K562 (cell line): ENCODE data around the gene FAM222A. TPM values are rescaled to one million over a fixed set of nuclear protein-coding genes. Genes with fewer than 3 reads are reported as not detected.

Experiments used
- BRD9 ChIP-seq: fragments of 450-650 bp; IDR thresholded peaks from 2 replicates; pipeline ENCODE4 v1.6.1; 2018; ENCODE audit warnings: low read depth; ENCODE audit not compliant: partially characterized antibody
- BRF2 ChIP-seq: IDR thresholded peaks from 3 replicates; pipeline ENCODE4 v1.6.1; 2011; ENCODE audit warnings: borderline replicate concordance, mild to moderate bottlenecking; ENCODE audit not compliant: insufficient read length, insufficient read depth
- CBFA2T2 ChIP-seq: fragments of 450-650 bp; conservative IDR thresholded peaks from 2 replicates; pipeline ENCODE4 v1.6.1; 2017; ENCODE audit warnings: mild to moderate bottlenecking
- CHD4 ChIP-seq: fragments of 200-600 bp; sonication (generic); IDR thresholded peaks from 3 replicates; pipeline ENCODE4 v1.6.1; 2012; ENCODE audit warnings: low read depth, mild to moderate bottlenecking, mixed read lengths, low read length, inconsistent platforms; ENCODE audit not compliant: insufficient read depth, insufficient replicate concordance, poor library complexity, severe bottlenecking
- GTF2F1 ChIP-seq: IDR thresholded peaks from 2 replicates; pipeline ENCODE4 v1.6.1; 2011; ENCODE audit warnings: low read depth, low read length, improper control_type of control experiment
- HDAC8 ChIP-seq: fragments of 450-650 bp; IDR thresholded peaks from 2 replicates; pipeline ENCODE4 v1.6.1; 2016; ENCODE audit warnings: mild to moderate bottlenecking, missing genetic modification characterization, moderate library complexity, missing compliant biosample characterization
- MAFG ChIP-seq: fragments of 450-650 bp; conservative IDR thresholded peaks from 2 replicates; pipeline ENCODE4 v1.6.1; 2016; ENCODE audit warnings: missing genetic modification characterization, missing compliant biosample characterization
- NFIC ChIP-seq: fragments of 450-650 bp; IDR thresholded peaks from 2 replicates; pipeline ENCODE4 v1.6.1; 2017; ENCODE audit warnings: mild to moderate bottlenecking, inconsistent platforms
- PHF21A ChIP-seq: fragments of 450-650 bp; IDR thresholded peaks from 2 replicates; pipeline ENCODE4 v1.6.1; 2017; ENCODE audit warnings: low read depth, borderline replicate concordance
- PKNOX1 ChIP-seq: fragments of 450-650 bp; IDR thresholded peaks from 2 replicates; pipeline ENCODE4 v1.6.1; 2016
- PRPF4 ChIP-seq: fragments of 200-400 bp; formaldehyde crosslinking; IDR thresholded peaks from one replicate; pipeline ENCODE4 v1.6.1; 2017; ENCODE audit warnings: low read length, low read depth, mild to moderate bottlenecking; ENCODE audit not compliant: insufficient read depth, poor library complexity, severe bottlenecking
- RNF219 ChIP-seq: fragments of 250-450 bp; sonication (Bioruptor Pico); IDR thresholded peaks from 2 replicates; pipeline ENCODE4 v1.5.0; 2022; ENCODE audit warnings: mild to moderate bottlenecking
- VEZF1 ChIP-seq: fragments of 200-800 bp; sonication (Bioruptor generic); IDR thresholded peaks from 2 replicates; pipeline ENCODE4 v1.6.1; 2017; ENCODE audit warnings: missing genetic modification characterization, missing compliant biosample characterization
- ZBTB43 ChIP-seq: sonication (generic); formaldehyde crosslinking; IDR thresholded peaks from 2 replicates; pipeline ENCODE4 v1.8.0; 2023; ENCODE audit warnings: mild to moderate bottlenecking, missing genetic modification reagents
- ZFP36 ChIP-seq: fragments of 150-350 bp; IDR thresholded peaks from 2 replicates; pipeline ENCODE4 v1.6.1; 2018; ENCODE audit warnings: low read length, low read depth; ENCODE audit not compliant: partially characterized antibody
- ZFPM2 ChIP-seq: fragments of 250-450 bp; sonication (Bioruptor Pico); IDR thresholded peaks from 2 replicates; pipeline ENCODE4 v1.5.1; 2022; ENCODE audit warnings: mild to moderate bottlenecking
- ZNF584 ChIP-seq: fragments of 200-800 bp; sonication (Bioruptor generic); IDR thresholded peaks from 2 replicates; pipeline ENCODE4 v1.6.1; 2016; ENCODE audit warnings: low read depth, mild to moderate bottlenecking, missing genetic modification characterization, missing compliant biosample characterization
- ZNF639 ChIP-seq, 2 experiments: fragments of 200-800 bp in 1 of 2; sonication (Bioruptor generic) in 1 of 2; sonication (generic) in 1 of 2; formaldehyde crosslinking in 1 of 2; IDR thresholded peaks in 1 of 2; conservative IDR thresholded peaks in 1 of 2; 2 replicates each; pipeline versions ENCODE4 v1.5.0 to v1.6.1; 2016 to 2020; ENCODE audit warnings: missing compliant biosample characterization in 1 of 2, missing genetic modification characterization in 1 of 2, missing genetic modification reagents in 1 of 2
- ZNF77 ChIP-seq: fragments of 250-450 bp; sonication (Bioruptor Pico); IDR thresholded peaks from 2 replicates; pipeline ENCODE4 v1.5.0; 2020
- polyA plus RNA-seq, 8 experiments: library from polyadenylated mRNA; depleted of rRNA in 4 of 8; stranded (reverse) in 5 of 8; unstranded in 3 of 8; fragments of >200 nt; fragmentation: Nextera tagmentation in 2 of 8; fragmentation: Illumina TruSeq in 1 of 8; extraction: Ambion mirVana in 2 of 8; extraction: Trizol in 1 of 8; gene quantifications; 2 replicates each; pipeline versions ENCODE4 v1.2.1 to v1.2.3, GENCODE V29; 2011 to 2014; ENCODE audit warnings: inconsistent platforms in 1 of 8, missing spikeins in 1 of 8
- total RNA-seq, 7 experiments: library from RNA; depleted of rRNA in 6 of 7; stranded (reverse); fragments of >200 nt in 6 of 7; fragmentation: Illumina TruSeq in 2 of 7; extraction: Trizol in 2 of 7; gene quantifications; 2 replicates each; pipeline versions ENCODE4 v1.2.1 to v1.2.3, GENCODE V29; 2011 to 2021; ENCODE audit warnings: low replicate concordance in 1 of 7

FAM222A gene
- total and polyA plus RNA-seq, 9 of the 15 experiments (the other 6 are each of a cell fraction or from before 2014, with no cell fraction given) = 0.03 to 0.36 (median 0.12) TPM; not detected in 1

GRCh38 chr12:109697877-109698468 is 15.7 kb upstream of the FAM222A start (continued):
- TF ChIP-seq ZNF639 (CRISPR knock-in tag; conservative IDR thresholded peaks at IDR 0.05 in 1 of 2, IDR thresholded peaks at IDR 0.05 in 1 of 2) = no peak
- TF ChIP-seq ZNF584 = no peak
- no peak for TF ChIP-seq VEZF1
- no peak for TF ChIP-seq ZFPM2
- no peak for TF ChIP-seq GTF2F1
- no peak for TF ChIP-seq ZBTB43
- TF ChIP-seq BRD9 = no peak
- TF ChIP-seq NFIC = peak; percentile 57
- no peak for TF ChIP-seq PRPF4
- no peak for TF ChIP-seq HDAC8 (tag)
- no peak for TF ChIP-seq CHD4
- TF ChIP-seq PKNOX1 = no peak
- TF ChIP-seq PHF21A = no peak
- TF ChIP-seq BRF2 = no peak
- TF ChIP-seq ZNF77 = no peak
- TF ChIP-seq RNF219 (CRISPR knock-in tag) = no peak
- TF ChIP-seq CBFA2T2 = peak; percentile 85
- peak; percentile 43 for TF ChIP-seq ZFP36
- TF ChIP-seq MAFG (tag) = no peak
